HEK293 (cell line): ENCODE results near the gene FEZ2.

Experiments used
- CTCF ChIA-PET: fragments of 350-600 bp; formaldehyde crosslinking; extraction: SDS; loops from one replicate; lab custom pipeline; 2021; ENCODE audit warnings: antibody characterized with exemption; lab: Yijun Ruan, JAX
- POLR2A ChIA-PET: fragments of 300-600 bp; formaldehyde crosslinking; extraction: SDS; loops from one replicate; lab custom pipeline; 2020; ENCODE audit warnings: antibody characterized with exemption, inconsistent platforms; lab: Yijun Ruan, JAX
- H3K27ac ChIP-seq: fragments of 200-500 bp; sonication (Bioruptor generic); 2 replicates; pipeline ENCODE4 v1.5.1; 2014; ENCODE audit warnings: low read depth, low read length, control low read depth, inconsistent platforms; ENCODE audit errors: extremely low read depth
- H3K36me3 ChIP-seq, 2 experiments: fragments of 200-500 bp in 1 of 2; sonication (Bioruptor generic) in 1 of 2; 1 replicate in 1 of 2; 2 replicates in 1 of 2; pipeline ENCODE4 v1.5.1; 2014 to 2017; ENCODE audit warnings: inconsistent platforms in 2 of 2, low read length in 2 of 2; ENCODE audit not compliant: control insufficient read depth in 2 of 2, insufficient read depth in 1 of 2
- H3K4me1 ChIP-seq: fragments of 200-500 bp; sonication (Bioruptor generic); 2 replicates; pipeline ENCODE4 v1.5.1; 2014; ENCODE audit warnings: mild to moderate bottlenecking, low read length, inconsistent platforms; ENCODE audit not compliant: control insufficient read depth, insufficient read depth
- H3K4me3 ChIP-seq: 2 replicates; pipeline ENCODE4 v1.5.1; 2011; ENCODE audit warnings: low read depth, mild to moderate bottlenecking, control low read depth, low read length, moderate library complexity
- H3K9me3 ChIP-seq: fragments of 200-500 bp; sonication (Bioruptor generic); 2 replicates; pipeline ENCODE4 v1.5.1; 2014; ENCODE audit warnings: low read depth, low read length, inconsistent platforms; ENCODE audit not compliant: control insufficient read depth, insufficient read depth
- KLF16 ChIP-seq: fragments of 450-650 bp; formaldehyde crosslinking; IDR thresholded peaks from 2 replicates; pipeline ENCODE4 v1.5.1; 2017; ENCODE audit warnings: missing biosample characterization, missing genetic modification characterization
- MYNN ChIP-seq: fragments of 450-650 bp; formaldehyde crosslinking; IDR thresholded peaks from 2 replicates; pipeline ENCODE4 v1.5.1; 2016; ENCODE audit warnings: missing biosample characterization, missing genetic modification characterization, borderline replicate concordance
- MZF1 ChIP-seq: fragments of 450-650 bp; formaldehyde crosslinking; IDR thresholded peaks from 2 replicates; pipeline ENCODE4 v1.5.1; 2017; ENCODE audit warnings: missing biosample characterization, missing genetic modification characterization, borderline replicate concordance
- SCRT2 ChIP-seq: fragments of 450-650 bp; formaldehyde crosslinking; IDR thresholded peaks from 2 replicates; pipeline ENCODE4 v1.5.1; 2016; ENCODE audit warnings: missing biosample characterization, missing genetic modification characterization
- ZFP3 ChIP-seq: fragments of 450-650 bp; formaldehyde crosslinking; IDR thresholded peaks from 2 replicates; pipeline ENCODE4 v1.5.1; 2016; ENCODE audit warnings: low read depth, missing biosample characterization, missing genetic modification characterization
- ZNF121 ChIP-seq: fragments of 450-650 bp; formaldehyde crosslinking; IDR thresholded peaks from 2 replicates; pipeline ENCODE4 v1.5.1; 2016; ENCODE audit warnings: missing biosample characterization, missing genetic modification characterization
- ZNF175 ChIP-seq: fragments of 450-650 bp; formaldehyde crosslinking; IDR thresholded peaks from 2 replicates; pipeline ENCODE4 v1.5.1; 2016; ENCODE audit warnings: missing biosample characterization, missing genetic modification characterization
- ZNF211 ChIP-seq: fragments of 450-650 bp; formaldehyde crosslinking; IDR thresholded peaks from 2 replicates; pipeline ENCODE4 v1.5.1; 2016; ENCODE audit warnings: low read depth, missing biosample characterization, missing genetic modification characterization
- ZNF433 ChIP-seq: fragments of 450-650 bp; formaldehyde crosslinking; IDR thresholded peaks from 2 replicates; pipeline ENCODE4 v1.5.1; 2016; ENCODE audit warnings: missing biosample characterization, missing genetic modification characterization, low read depth
- ZNF561 ChIP-seq: fragments of 450-650 bp; IDR thresholded peaks from 2 replicates; pipeline ENCODE4 v1.5.1; 2018; ENCODE audit warnings: missing biosample characterization, missing genetic modification characterization, borderline replicate concordance
- ZNF610 ChIP-seq: fragments of 450-650 bp; formaldehyde crosslinking; IDR thresholded peaks from 2 replicates; pipeline ENCODE4 v1.5.1; 2016; ENCODE audit warnings: missing biosample characterization, missing genetic modification characterization, borderline replicate concordance
- ZNF654 ChIP-seq: fragments of 450-650 bp; formaldehyde crosslinking; IDR thresholded peaks from 2 replicates; pipeline ENCODE4 v1.5.1; 2016; ENCODE audit warnings: low read depth, missing biosample characterization, missing genetic modification characterization
- ZNF658 ChIP-seq: fragments of 450-650 bp; formaldehyde crosslinking; IDR thresholded peaks from 2 replicates; pipeline ENCODE4; 2016; ENCODE audit warnings: missing biosample characterization, missing genetic modification characterization
- ZNF677 ChIP-seq: fragments of 450-650 bp; IDR thresholded peaks from 2 replicates; pipeline ENCODE4 v1.5.0; 2018; ENCODE audit warnings: missing biosample characterization, mild to moderate bottlenecking, missing genetic modification characterization, moderate library complexity
- ZNF792 ChIP-seq: fragments of 450-650 bp; formaldehyde crosslinking; IDR thresholded peaks from 2 replicates; pipeline ENCODE4 v1.5.1; 2016; ENCODE audit warnings: missing biosample characterization, missing genetic modification characterization
- ZNF830 ChIP-seq: fragments of 450-650 bp; IDR thresholded peaks from 2 replicates; pipeline ENCODE4 v1.5.0; 2018; ENCODE audit warnings: missing biosample characterization, missing genetic modification characterization, low read depth, mild to moderate bottlenecking, moderate library complexity
- TF ChIP-seq, protein P1 (sequence below): fragments of 450-650 bp; formaldehyde crosslinking; IDR thresholded peaks from 2 replicates; pipeline ENCODE4 v1.5.1; 2016; ENCODE audit warnings: missing biosample characterization, missing genetic modification characterization
- TF ChIP-seq, protein P2 (sequence below): fragments of 450-650 bp; formaldehyde crosslinking; IDR thresholded peaks from 2 replicates; pipeline ENCODE4 v1.5.1; 2016; ENCODE audit warnings: missing biosample characterization, missing genetic modification characterization
- TF ChIP-seq, protein P3 (sequence below): fragments of 450-650 bp; formaldehyde crosslinking; IDR thresholded peaks from 2 replicates; pipeline ENCODE4 v1.5.1; 2016; ENCODE audit warnings: missing biosample characterization, missing genetic modification characterization

The FEZ2 gene

DNA sequence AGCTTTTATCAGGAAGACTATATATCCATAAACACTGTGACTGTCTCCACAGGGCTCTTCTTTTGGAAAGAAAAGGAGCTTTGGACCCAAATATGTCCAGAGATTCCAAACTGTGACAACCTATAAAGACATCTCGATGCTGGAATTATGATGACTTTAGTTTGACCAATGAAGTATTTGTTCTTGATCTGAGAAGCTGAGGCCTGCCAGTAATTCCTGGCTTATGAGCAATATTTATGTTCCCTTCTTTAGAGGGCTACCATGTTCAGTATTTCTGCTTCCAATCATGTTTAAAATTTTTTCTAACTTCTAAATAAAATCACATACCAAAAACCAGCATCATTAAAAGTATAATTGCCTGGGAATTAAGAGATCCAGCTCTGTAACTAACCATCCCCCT is 41.1 kb downstream of the FEZ2 start:
- no peak overlapping the region for H3K4me3 ChIP-seq
- ChIA-PET CTCF (interaction anchor here (0.6 to 1.0 kb wide), 2 partner anchors 25 to 214 kb away, joined by 3 to 8 read pairs; no protein-coding TSS in a partner anchor), POLR2A (no interaction called here)
- TF ChIP-seq ZNF658 (tag by site-specific recombination) (no peak), ZFP3 (tag by site-specific recombination) (no peak), ZNF654 (tag by site-specific recombination) (no peak)
- no peak overlapping the region for H3K27ac ChIP-seq
- H3K36me3 ChIP-seq: peaks cover 1 to 34% of the 10 kb centered on the region in 2 experiments; a peak in 2 of 3 replicates
- peaks cover 2% of the 10 kb centered on the region; the same call in 1 of the 2 replicates for H3K4me1 ChIP-seq
- no peaks in the 10 kb centered on the region for H3K9me3 ChIP-seq

DNA sequence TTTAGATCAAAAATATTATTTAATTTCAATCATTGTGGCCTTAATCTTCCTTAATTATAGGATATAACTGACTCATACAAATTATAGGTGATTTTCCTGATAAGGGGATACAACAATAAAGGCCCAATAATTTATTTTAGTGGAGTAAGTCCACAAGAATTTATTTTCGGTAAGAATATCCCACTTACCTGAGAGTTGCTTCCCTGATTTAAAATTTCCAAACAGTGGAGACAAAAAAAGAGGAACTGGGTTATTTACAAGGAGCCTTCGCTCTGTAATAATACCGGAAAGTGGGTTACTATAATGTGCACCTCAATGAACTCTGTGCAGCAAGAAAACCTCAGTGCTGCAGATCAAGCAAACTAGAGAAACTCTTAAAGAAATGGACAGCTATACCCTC is 42.2 kb downstream of the FEZ2 start:
- H3K4me1 ChIP-seq: no peaks in the 10 kb centered on the region
- no peak overlapping the region for H3K4me3 ChIP-seq
- TF ChIP-seq ZNF830 (tag by site-specific recombination) (no peak), MZF1 (tag by site-specific recombination) (no peak), ZNF211 (tag by site-specific recombination) (no peak), ZNF175 (tag by site-specific recombination) (no peak), ZNF561 (tag by site-specific recombination) (no peak), ZNF610 (no peak), ZNF433 (tag by site-specific recombination) (no peak), ZNF121 (no peak), KLF16 (tag by site-specific recombination) (no peak), MYNN (tag by site-specific recombination) (no peak), ZNF677 (tag by site-specific recombination) (no peak), SCRT2 (tag by site-specific recombination) (no peak), ZNF792 (no peak)
- TF ChIP-seq, protein P1, sequence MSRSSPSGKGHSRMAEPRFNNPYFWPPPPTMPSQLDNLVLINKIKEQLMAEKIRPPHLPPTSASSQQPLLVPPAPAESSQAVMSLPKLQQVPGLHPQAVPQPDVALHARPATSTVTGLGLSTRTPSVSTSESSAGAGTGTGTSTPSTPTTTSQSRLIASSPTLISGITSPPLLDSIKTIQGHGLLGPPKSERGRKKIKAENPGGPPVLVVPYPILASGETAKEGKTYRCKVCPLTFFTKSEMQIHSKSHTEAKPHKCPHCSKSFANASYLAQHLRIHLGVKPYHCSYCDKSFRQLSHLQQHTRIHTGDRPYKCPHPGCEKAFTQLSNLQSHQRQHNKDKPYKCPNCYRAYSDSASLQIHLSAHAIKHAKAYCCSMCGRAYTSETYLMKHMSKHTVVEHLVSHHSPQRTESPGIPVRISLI: no peak
- TF ChIP-seq, protein P2, sequence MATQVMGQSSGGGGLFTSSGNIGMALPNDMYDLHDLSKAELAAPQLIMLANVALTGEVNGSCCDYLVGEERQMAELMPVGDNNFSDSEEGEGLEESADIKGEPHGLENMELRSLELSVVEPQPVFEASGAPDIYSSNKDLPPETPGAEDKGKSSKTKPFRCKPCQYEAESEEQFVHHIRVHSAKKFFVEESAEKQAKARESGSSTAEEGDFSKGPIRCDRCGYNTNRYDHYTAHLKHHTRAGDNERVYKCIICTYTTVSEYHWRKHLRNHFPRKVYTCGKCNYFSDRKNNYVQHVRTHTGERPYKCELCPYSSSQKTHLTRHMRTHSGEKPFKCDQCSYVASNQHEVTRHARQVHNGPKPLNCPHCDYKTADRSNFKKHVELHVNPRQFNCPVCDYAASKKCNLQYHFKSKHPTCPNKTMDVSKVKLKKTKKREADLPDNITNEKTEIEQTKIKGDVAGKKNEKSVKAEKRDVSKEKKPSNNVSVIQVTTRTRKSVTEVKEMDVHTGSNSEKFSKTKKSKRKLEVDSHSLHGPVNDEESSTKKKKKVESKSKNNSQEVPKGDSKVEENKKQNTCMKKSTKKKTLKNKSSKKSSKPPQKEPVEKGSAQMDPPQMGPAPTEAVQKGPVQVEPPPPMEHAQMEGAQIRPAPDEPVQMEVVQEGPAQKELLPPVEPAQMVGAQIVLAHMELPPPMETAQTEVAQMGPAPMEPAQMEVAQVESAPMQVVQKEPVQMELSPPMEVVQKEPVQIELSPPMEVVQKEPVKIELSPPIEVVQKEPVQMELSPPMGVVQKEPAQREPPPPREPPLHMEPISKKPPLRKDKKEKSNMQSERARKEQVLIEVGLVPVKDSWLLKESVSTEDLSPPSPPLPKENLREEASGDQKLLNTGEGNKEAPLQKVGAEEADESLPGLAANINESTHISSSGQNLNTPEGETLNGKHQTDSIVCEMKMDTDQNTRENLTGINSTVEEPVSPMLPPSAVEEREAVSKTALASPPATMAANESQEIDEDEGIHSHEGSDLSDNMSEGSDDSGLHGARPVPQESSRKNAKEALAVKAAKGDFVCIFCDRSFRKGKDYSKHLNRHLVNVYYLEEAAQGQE (tag by site-specific recombination): no peak
- TF ChIP-seq, protein P3, sequence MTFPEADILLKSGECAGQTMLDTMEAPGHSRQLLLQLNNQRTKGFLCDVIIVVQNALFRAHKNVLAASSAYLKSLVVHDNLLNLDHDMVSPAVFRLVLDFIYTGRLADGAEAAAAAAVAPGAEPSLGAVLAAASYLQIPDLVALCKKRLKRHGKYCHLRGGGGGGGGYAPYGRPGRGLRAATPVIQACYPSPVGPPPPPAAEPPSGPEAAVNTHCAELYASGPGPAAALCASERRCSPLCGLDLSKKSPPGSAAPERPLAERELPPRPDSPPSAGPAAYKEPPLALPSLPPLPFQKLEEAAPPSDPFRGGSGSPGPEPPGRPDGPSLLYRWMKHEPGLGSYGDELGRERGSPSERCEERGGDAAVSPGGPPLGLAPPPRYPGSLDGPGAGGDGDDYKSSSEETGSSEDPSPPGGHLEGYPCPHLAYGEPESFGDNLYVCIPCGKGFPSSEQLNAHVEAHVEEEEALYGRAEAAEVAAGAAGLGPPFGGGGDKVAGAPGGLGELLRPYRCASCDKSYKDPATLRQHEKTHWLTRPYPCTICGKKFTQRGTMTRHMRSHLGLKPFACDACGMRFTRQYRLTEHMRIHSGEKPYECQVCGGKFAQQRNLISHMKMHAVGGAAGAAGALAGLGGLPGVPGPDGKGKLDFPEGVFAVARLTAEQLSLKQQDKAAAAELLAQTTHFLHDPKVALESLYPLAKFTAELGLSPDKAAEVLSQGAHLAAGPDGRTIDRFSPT (tag by site-specific recombination): no peak
- no peak overlapping the region for H3K27ac ChIP-seq
- peaks cover 10 to 44% of the 10 kb centered on the region in 2 experiments; a peak in 2 of 3 replicates for H3K36me3 ChIP-seq
- CTCF ChIA-PET: interaction anchor here (0.7 kb wide), 1 partner anchor 37 kb away, joined by 4 read pairs; no protein-coding TSS in a partner anchor
- POLR2A ChIA-PET: no interaction called here
- no peaks in the 10 kb centered on the region for H3K9me3 ChIP-seq
